WTC11 (cell line): Measurements from ENCODE around the gene PTPN5. TPM values are rescaled to one million over a fixed set of nuclear protein-coding genes. Genes with fewer than 3 reads are reported as not detected.

Source experiments
- ATAC-seq: fragments of 200-7000 bp; cut with Tn5 transposase; 2 replicates; pipeline ENCODE4 v1.10.0; 2021; ENCODE audit warnings: mild to moderate bottlenecking, moderate library complexity
- CTCF ChIA-PET: fragments of 300-600 bp; sonication (Branson Sonifier 250); formaldehyde crosslinking; loops from one replicate; lab custom pipeline; 2021; ENCODE audit warnings: antibody characterized with exemption; lab: Charles Lee
- POLR2A ChIA-PET: fragments of 350-600 bp; sonication (Branson Sonifier 250); formaldehyde crosslinking; loops from one replicate; lab custom pipeline; 2021; ENCODE audit warnings: antibody characterized with exemption; lab: Charles Lee
- DNase-seq: peaks from one replicate; pipeline ENCODE4 v3.0.0; 2021; ENCODE audit warnings: low spot score
- H3K27ac Mint-ChIP-seq: 2 replicates; pipeline ENCODE4 v1.8.0; 2021; ENCODE audit warnings: mixed read lengths
- H3K27me3 Mint-ChIP-seq: 2 replicates; pipeline ENCODE4 v1.8.0; 2021; ENCODE audit warnings: low read depth, mild to moderate bottlenecking, moderate library complexity, mixed read lengths
- H3K36me3 Mint-ChIP-seq: 2 replicates; pipeline ENCODE4 v1.8.0; 2021; ENCODE audit warnings: mixed read lengths
- H3K4me1 Mint-ChIP-seq: 2 replicates; pipeline ENCODE4 v1.8.0; 2022; ENCODE audit warnings: mixed read lengths
- H3K4me3 Mint-ChIP-seq: 2 replicates; pipeline ENCODE4 v1.8.0; 2021; ENCODE audit warnings: mild to moderate bottlenecking, moderate library complexity, mixed read lengths
- H3K9me3 Mint-ChIP-seq: 2 replicates; pipeline ENCODE4 v1.8.0; 2021; ENCODE audit warnings: mixed read lengths
- CBFB ChIP-seq: sonication (generic); formaldehyde crosslinking; IDR thresholded peaks from 2 replicates; pipeline ENCODE4 v1.8.1; 2022; ENCODE audit warnings: mild to moderate bottlenecking, low read depth, missing genetic modification reagents
- CTCF ChIP-seq: fragments of 200-600 bp; IDR thresholded peaks from 2 replicates; pipeline ENCODE4 v1.8.0; 2022; ENCODE audit warnings: antibody characterized with exemption
- E2F4 ChIP-seq: sonication (generic); formaldehyde crosslinking; IDR thresholded peaks from 2 replicates; pipeline ENCODE4 v1.8.1; 2022; ENCODE audit warnings: low read depth, mild to moderate bottlenecking, moderate library complexity, missing genetic modification reagents, borderline replicate concordance
- ELF4 ChIP-seq: sonication (generic); formaldehyde crosslinking; IDR thresholded peaks from 2 replicates; pipeline ENCODE4 v1.8.1; 2022; ENCODE audit warnings: low read depth, mild to moderate bottlenecking, moderate library complexity, missing genetic modification reagents
- ETV6 ChIP-seq: sonication (generic); formaldehyde crosslinking; IDR thresholded peaks from 2 replicates; pipeline ENCODE4 v1.8.1; 2022; ENCODE audit warnings: mild to moderate bottlenecking, missing genetic modification reagents
- GABPB1 ChIP-seq: sonication (generic); formaldehyde crosslinking; IDR thresholded peaks from 2 replicates; pipeline ENCODE4 v1.8.1; 2023; ENCODE audit warnings: mild to moderate bottlenecking, missing genetic modification reagents
- JUN ChIP-seq: sonication (generic); formaldehyde crosslinking; IDR thresholded peaks from 2 replicates; pipeline ENCODE4 v1.8.0; 2023; ENCODE audit warnings: mild to moderate bottlenecking, missing genetic modification reagents
- NR2C2 ChIP-seq: sonication (generic); formaldehyde crosslinking; IDR thresholded peaks from 2 replicates; pipeline ENCODE4 v1.8.0; 2022; ENCODE audit warnings: mild to moderate bottlenecking, missing genetic modification reagents
- PRDM15 ChIP-seq: sonication (generic); formaldehyde crosslinking; IDR thresholded peaks from 2 replicates; pipeline ENCODE4 v1.8.0; 2022; ENCODE audit warnings: missing genetic modification reagents
- RORB ChIP-seq: fragments of 250-450 bp; sonication (Bioruptor Pico); IDR thresholded peaks from 2 replicates; pipeline ENCODE4 v1.9.0; 2021; ENCODE audit warnings: mild to moderate bottlenecking
- SMAD4 ChIP-seq: sonication (generic); formaldehyde crosslinking; IDR thresholded peaks from 2 replicates; pipeline ENCODE4 v1.8.0; 2022; ENCODE audit warnings: mild to moderate bottlenecking, missing genetic modification reagents
- ZNF219 ChIP-seq: sonication (generic); formaldehyde crosslinking; IDR thresholded peaks from 2 replicates; pipeline ENCODE4 v1.8.0; 2023; ENCODE audit warnings: missing genetic modification reagents, mild to moderate bottlenecking, borderline replicate concordance
- ZNF512 ChIP-seq: sonication (generic); formaldehyde crosslinking; IDR thresholded peaks from 2 replicates; pipeline ENCODE4 v1.8.1; 2022; ENCODE audit warnings: missing genetic modification reagents, borderline replicate concordance
- ZNF532 ChIP-seq: fragments of 250-450 bp; sonication (Bioruptor Pico); IDR thresholded peaks from 2 replicates; pipeline ENCODE4 v1.9.0; 2021; ENCODE audit warnings: mild to moderate bottlenecking, borderline replicate concordance
- total RNA-seq: library from RNA; stranded (reverse); gene quantifications from 3 replicates; pipeline ENCODE4 v1.2.3, GENCODE V29; 2021

Gene PTPN5
- total RNA-seq, 1 experiment from 2014 or later = 4.5 TPM

- 0 out of 2 replicates have a peak, but pooled peaks cover 2% of the 10 kb centered on the region for H3K4me1 Mint-ChIP-seq
- CTCF ChIA-PET = interaction anchor here (1.1 to 1.8 kb wide), 2 partner anchors 11 kb away, joined by 5 to 7 read pairs; no protein-coding TSS in a partner anchor
- POLR2A ChIA-PET = no interaction called here
- H3K27ac Mint-ChIP-seq = no peak overlapping the region
- DNase-seq (no peak), ATAC-seq (no peak)
- no peak overlapping the region for H3K4me3 Mint-ChIP-seq
- TF ChIP-seq ZNF532 (CRISPR knock-in tag) = no peak
- no peak for TF ChIP-seq E2F4 (CRISPR knock-in tag)
- no peak for TF ChIP-seq GABPB1 (CRISPR knock-in tag)
- TF ChIP-seq ETV6 (CRISPR knock-in tag) = no peak
- TF ChIP-seq RORB (CRISPR knock-in tag) = no peak
- TF ChIP-seq SMAD4 (CRISPR knock-in tag) = no peak
- TF ChIP-seq PRDM15 (CRISPR knock-in tag) = no peak
- no peak for TF ChIP-seq CBFB (CRISPR knock-in tag)
- TF ChIP-seq ELF4 = no peak
- TF ChIP-seq NR2C2 = no peak
- TF ChIP-seq ZNF219 (CRISPR knock-in tag) = no peak
- no peak for TF ChIP-seq ZNF512
- no peaks in the 10 kb centered on the region for H3K36me3 Mint-ChIP-seq
- no peaks in the 10 kb centered on the region for H3K27me3 Mint-ChIP-seq
- H3K9me3 Mint-ChIP-seq = no peaks in the 10 kb centered on the region
These were observed 58.4 kb downstream of the PTPN5 start for GRCh38 chr11:18733202-18733601.

GRCh38 chr11:18731949-18732821 is 59.4 kb downstream of the PTPN5 start:
- TF ChIP-seq CTCF (peak; percentile 98), JUN (no peak)
- Mint-ChIP-seq H3K4me1 (peaks cover 11% of the 10 kb centered on the region), H3K4me3 (no peak overlapping the region), H3K27ac (no peak overlapping the region), H3K36me3 (no peaks in the 10 kb centered on the region), H3K27me3 (no peaks in the 10 kb centered on the region), H3K9me3 (no peaks in the 10 kb centered on the region)
- ATAC-seq (peak; percentile 46), DNase-seq (peak; percentile 77)
- CTCF ChIA-PET = interaction anchor here (0.8 to 3.3 kb wide), 11 partner anchors 10 to 81 kb away, joined by 3 to 28 read pairs (median 5); no protein-coding TSS in a partner anchor
- POLR2A ChIA-PET = no interaction called here
